Mucosa of rectum (tissue), 2 donors: ENCODE results near the gene AKAP14.
"Not testable (repeated sequence)": the region's sequence is repeated elsewhere in the genome, so short reads cannot be mapped to it uniquely, and the experiment has no call there.

Source experiments
- H3K27ac ChIP-seq, 2 donors: one replicate each; pipeline ENCODE4 v1.7.0; 2013; ENCODE audit warnings: inconsistent platforms in 2 of 2, low read depth in 2 of 2, low read length in 2 of 2
- H3K27me3 ChIP-seq, 2 donors: one replicate each; pipeline ENCODE4 v1.7.0; 2013; ENCODE audit warnings: low read length in 2 of 2; ENCODE audit not compliant: control insufficient read depth in 2 of 2, insufficient read depth in 2 of 2
- H3K36me3 ChIP-seq, 2 donors: one replicate each; pipeline ENCODE4 v1.7.0; 2013; ENCODE audit warnings: low read length in 2 of 2; ENCODE audit not compliant: control insufficient read depth in 2 of 2, insufficient read depth in 2 of 2
- H3K4me1 ChIP-seq, 2 donors: one replicate each; pipeline ENCODE4 v1.7.0; 2013; ENCODE audit warnings: low read length in 2 of 2, mild to moderate bottlenecking in 1 of 2; ENCODE audit not compliant: control insufficient read depth in 2 of 2, insufficient read depth in 2 of 2
- H3K4me3 ChIP-seq, 2 donors: one replicate each; pipeline ENCODE4 v1.7.0; 2013; ENCODE audit warnings: low read length in 2 of 2
- H3K9ac ChIP-seq, 2 donors: one replicate each; pipeline ENCODE4 v1.7.0; 2013; ENCODE audit warnings: low read length in 2 of 2, low read depth in 1 of 2, mild to moderate bottlenecking in 1 of 2
- H3K9me3 ChIP-seq, 2 donors: one replicate each; pipeline ENCODE4 v1.7.0; 2013; ENCODE audit warnings: low read length in 2 of 2; ENCODE audit not compliant: control insufficient read depth in 2 of 2
- donor health status: healthy.
- donor health status: Normal muscosa, but diverticular disease.

Gene AKAP14

GRCh38 chrX:119885554-119886428 is 9.9 kb upstream of the AKAP14 start:
- Histone ChIP-seq H3K4me1 (peaks cover 0 to 5% of the 10 kb centered on the region in 2 donors), H3K9me3 (no peaks in the 10 kb centered on the region), H3K27ac (peak overlapping the region in 1 of 2 donors; percentile 35), H3K36me3 (no peaks in the 10 kb centered on the region), H3K4me3 (peak overlapping the region; percentile 56 to 58), H3K27me3 (no peaks in the 10 kb centered on the region), H3K9ac (no peak overlapping the region)

- no peaks in the 10 kb centered on the region for H3K9me3 ChIP-seq
Observed at GRCh38 chrX:119887721-119888425, 7.8 kb upstream of the AKAP14 start.

GRCh38 chrX:119890626-119891025 is 5.1 kb upstream of the AKAP14 start:
- H3K9ac ChIP-seq, H3K36me3 ChIP-seq, H3K9me3 ChIP-seq, H3K27me3 ChIP-seq, H3K27ac ChIP-seq, H3K4me3 ChIP-seq, H3K4me1 ChIP-seq: not testable (repeated sequence)

More at GRCh38 chrX:119887721-119888425, 7.8 kb upstream of the AKAP14 start:
- Histone ChIP-seq H3K4me1 (peaks cover 0 to 5% of the 10 kb centered on the region in 2 donors), H3K36me3 (no peaks in the 10 kb centered on the region), H3K27ac (no peak overlapping the region), H3K27me3 (no peaks in the 10 kb centered on the region), H3K9ac (no peak overlapping the region), H3K4me3 (peak overlapping the region in 1 of 2 donors; percentile 54)

GRCh38 chrX:119891961-119892692 is 3.6 kb upstream of the AKAP14 start:
- not testable (repeated sequence) for H3K27me3 ChIP-seq, H3K27ac ChIP-seq, H3K9ac ChIP-seq, H3K36me3 ChIP-seq, H3K4me3 ChIP-seq, H3K9me3 ChIP-seq, H3K4me1 ChIP-seq

- peaks cover 0 to 3% of the 10 kb centered on the region in 2 donors for H3K4me1 ChIP-seq
- no peak overlapping the region for H3K9ac ChIP-seq
- H3K27me3 ChIP-seq, result no peaks in the 10 kb centered on the region
- no peak overlapping the region for H3K4me3 ChIP-seq
- no peaks in the 10 kb centered on the region for H3K36me3 ChIP-seq
- no peaks in the 10 kb centered on the region for H3K9me3 ChIP-seq
- H3K27ac ChIP-seq, result no peak overlapping the region
Observed at GRCh38 chrX:119899125-119899524, 3.4 kb downstream of the AKAP14 start.

GRCh38 chrX:119900976-119901375 is 5.3 kb downstream of the AKAP14 start:
- Histone ChIP-seq H3K9ac (no peak overlapping the region), H3K4me1 (peaks cover 0 to 3% of the 10 kb centered on the region in 2 donors), H3K27me3 (no peaks in the 10 kb centered on the region), H3K4me3 (no peak overlapping the region), H3K36me3 (no peaks in the 10 kb centered on the region), H3K9me3 (no peaks in the 10 kb centered on the region), H3K27ac (no peak overlapping the region)

GRCh38 chrX:119916310-119916709 is 20.6 kb downstream of the AKAP14 start:
- Histone ChIP-seq H3K36me3 (no peaks in the 10 kb centered on the region), H3K9ac (no peak overlapping the region), H3K4me3 (no peak overlapping the region), H3K27me3 (no peaks in the 10 kb centered on the region), H3K9me3 (no peaks in the 10 kb centered on the region), H3K4me1 (no peaks in the 10 kb centered on the region), H3K27ac (no peak overlapping the region)

- H3K36me3 ChIP-seq, result no peaks in the 10 kb centered on the region
- no peak overlapping the region for H3K27ac ChIP-seq
Observed at GRCh38 chrX:119917877-119918276, 22.2 kb downstream of the AKAP14 start.

GRCh38 chrX:119919835-119920585 is 24.3 kb downstream of the AKAP14 start:
- H3K9me3 ChIP-seq, result no peaks in the 10 kb centered on the region
- H3K27ac ChIP-seq, result no peak overlapping the region
- no peaks in the 10 kb centered on the region for H3K4me1 ChIP-seq
- no peaks in the 10 kb centered on the region for H3K27me3 ChIP-seq
- H3K9ac ChIP-seq, result no peak overlapping the region
- H3K36me3 ChIP-seq, result no peaks in the 10 kb centered on the region
- no peak overlapping the region for H3K4me3 ChIP-seq

More at GRCh38 chrX:119917877-119918276, 22.2 kb downstream of the AKAP14 start:
- Histone ChIP-seq H3K27me3 (no peaks in the 10 kb centered on the region), H3K9ac (no peak overlapping the region), H3K9me3 (no peaks in the 10 kb centered on the region), H3K4me3 (no peak overlapping the region), H3K4me1 (no peaks in the 10 kb centered on the region)
